OCI-LY3 (cell line): ENCODE measurements around the gene LDLR.

Experiments
- CTCF ChIP-seq: fragments of 200-600, 300-600 bp; sonication (generic); IDR thresholded peaks from 2 replicates; pipeline ENCODE4 v1.5.1; 2014; ENCODE audit warnings: antibody characterized with exemption, low read length, low read depth
- EZH2phosphoT487 ChIP-seq: fragments of 200-600 bp; shearing (Covaris generic); IDR thresholded peaks from 2 replicates; pipeline ENCODE4 v1.6.1; 2018; ENCODE audit warnings: antibody characterized with exemption, mixed run types, low read depth

GRCh38 chr19:11041194-11041593 lies 48.1 kb upstream of the LDLR start:
- TF ChIP-seq CTCF (no peak), EZH2phosphoT487 (no peak)
